Choroid plexus epithelial cell (primary cell): Measurements from ENCODE around the gene KCNJ1.

Source experiments
- DNase-seq: peaks from one replicate; pipeline ENCODE4 v3.0.0-alpha.2; 2010; ENCODE audit warnings: low read depth
- H3K4me3 ChIP-seq: 2 replicates; pipeline ENCODE4 v1.5.1; 2011; ENCODE audit warnings: low read depth, mild to moderate bottlenecking, control low read depth, low read length, moderate library complexity
- TF ChIP-seq, protein P1 (sequence below): conservative IDR thresholded peaks from 2 replicates; pipeline ENCODE4 v1.5.1; 2011; ENCODE audit warnings: low read depth, mild to moderate bottlenecking, control low read depth, inconsistent platforms, low read length, moderate library complexity

Gene KCNJ1

DNA sequence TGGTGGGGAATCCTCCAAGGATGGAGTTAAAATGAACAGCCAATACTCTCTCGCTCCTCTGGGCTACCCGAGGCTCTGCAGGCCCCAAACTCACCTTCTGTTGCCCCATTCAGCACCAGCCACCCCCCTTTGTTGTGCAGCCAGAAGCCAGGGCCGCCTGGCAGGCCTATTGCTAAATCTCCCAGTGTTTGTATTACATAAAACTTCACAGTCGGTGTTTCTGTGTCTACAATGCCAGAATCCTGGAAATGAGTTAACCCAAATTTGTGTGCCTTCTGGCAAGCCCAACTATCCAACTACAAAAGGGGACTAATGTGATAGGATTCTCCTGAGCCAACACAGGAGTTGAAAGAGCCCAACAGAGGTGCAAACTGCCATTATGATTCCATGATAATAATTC, 33.4 kb upstream of the KCNJ1 start:
- no peak for DNase-seq
- TF ChIP-seq, protein P1, sequence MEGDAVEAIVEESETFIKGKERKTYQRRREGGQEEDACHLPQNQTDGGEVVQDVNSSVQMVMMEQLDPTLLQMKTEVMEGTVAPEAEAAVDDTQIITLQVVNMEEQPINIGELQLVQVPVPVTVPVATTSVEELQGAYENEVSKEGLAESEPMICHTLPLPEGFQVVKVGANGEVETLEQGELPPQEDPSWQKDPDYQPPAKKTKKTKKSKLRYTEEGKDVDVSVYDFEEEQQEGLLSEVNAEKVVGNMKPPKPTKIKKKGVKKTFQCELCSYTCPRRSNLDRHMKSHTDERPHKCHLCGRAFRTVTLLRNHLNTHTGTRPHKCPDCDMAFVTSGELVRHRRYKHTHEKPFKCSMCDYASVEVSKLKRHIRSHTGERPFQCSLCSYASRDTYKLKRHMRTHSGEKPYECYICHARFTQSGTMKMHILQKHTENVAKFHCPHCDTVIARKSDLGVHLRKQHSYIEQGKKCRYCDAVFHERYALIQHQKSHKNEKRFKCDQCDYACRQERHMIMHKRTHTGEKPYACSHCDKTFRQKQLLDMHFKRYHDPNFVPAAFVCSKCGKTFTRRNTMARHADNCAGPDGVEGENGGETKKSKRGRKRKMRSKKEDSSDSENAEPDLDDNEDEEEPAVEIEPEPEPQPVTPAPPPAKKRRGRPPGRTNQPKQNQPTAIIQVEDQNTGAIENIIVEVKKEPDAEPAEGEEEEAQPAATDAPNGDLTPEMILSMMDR: no peak
- H3K4me3 ChIP-seq: no peak overlapping the region

DNA sequence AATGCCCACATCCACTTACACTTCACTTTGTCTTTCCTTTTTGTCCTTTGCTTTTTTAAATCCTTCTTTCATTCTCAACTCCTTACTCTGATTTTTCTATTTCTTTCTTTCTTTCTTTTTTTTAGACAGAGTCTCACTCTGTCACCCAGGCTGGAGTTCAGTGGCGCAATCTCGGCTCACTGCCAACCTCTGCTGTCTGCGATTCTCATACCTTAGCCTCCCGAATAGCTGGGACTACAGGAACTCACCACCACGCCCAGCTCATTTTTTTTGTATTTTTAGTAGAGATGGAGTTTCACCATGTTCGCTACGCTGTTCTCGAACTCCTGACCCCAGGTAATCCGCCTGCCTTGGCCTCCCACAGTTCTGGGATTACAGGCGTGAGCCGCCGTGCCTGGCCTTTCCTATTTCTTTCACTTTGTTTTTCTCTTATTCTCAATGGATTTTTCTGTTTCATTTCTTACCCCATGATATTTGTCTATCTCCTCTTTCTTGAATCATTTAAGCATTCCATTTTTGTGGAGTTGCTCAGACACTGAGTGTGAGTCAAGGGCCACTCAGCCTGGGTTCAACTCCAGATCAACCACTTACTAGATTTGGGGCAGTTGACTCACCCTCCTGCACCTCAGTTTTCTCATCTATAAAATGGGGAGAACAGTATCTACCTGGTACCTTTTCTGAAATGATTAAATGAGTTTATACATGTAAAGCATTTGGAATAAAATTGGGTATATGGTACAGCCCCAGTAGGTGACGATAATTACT, 31.7 kb upstream of the KCNJ1 start:
- H3K4me3 ChIP-seq: no peak overlapping the region

DNA sequence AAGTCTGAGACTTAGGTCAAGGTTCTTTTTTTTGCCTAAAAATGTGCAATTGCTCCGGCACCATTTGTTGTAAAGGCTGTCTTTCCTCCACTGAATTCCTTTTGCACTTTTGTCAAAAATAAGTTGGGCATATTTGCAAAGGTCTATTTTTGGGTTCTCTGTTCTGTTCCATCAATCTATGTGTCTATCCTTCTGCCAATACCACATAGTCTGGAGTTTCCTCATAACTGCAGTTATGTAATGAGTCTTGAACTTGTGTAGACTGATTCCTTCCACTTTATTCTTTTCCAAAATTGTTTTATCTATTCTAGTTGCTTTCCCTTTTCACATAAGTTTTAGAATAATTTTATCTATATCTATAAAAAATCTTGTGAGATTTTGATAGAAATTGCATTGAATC, 30.7 kb upstream of the KCNJ1 start:
- no peak overlapping the region for H3K4me3 ChIP-seq
- TF ChIP-seq, protein P1: no peak
- DNase-seq: no peak

More for the DNA sequence above, 31.7 kb upstream of the KCNJ1 start:
- TF ChIP-seq, protein P1: no peak
- no peak for DNase-seq

DNA sequence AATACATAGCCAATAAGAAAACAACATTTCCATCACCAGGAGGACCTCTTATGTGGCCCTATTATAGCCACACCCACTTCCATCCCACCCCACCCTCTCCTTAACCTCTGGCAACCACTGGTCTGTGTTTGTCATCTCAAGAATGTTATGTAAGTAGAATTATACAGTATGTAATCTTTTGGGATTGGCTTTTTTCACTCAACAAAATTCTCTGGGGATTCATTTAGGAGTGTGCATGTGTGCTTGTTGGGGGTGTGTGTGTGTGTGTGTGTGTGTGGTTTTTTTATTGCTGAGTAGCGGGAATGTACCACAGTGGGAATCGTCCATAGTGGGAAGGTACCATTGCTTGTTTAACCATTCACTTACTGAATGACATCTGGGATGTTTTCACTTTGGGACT, 29.3 kb upstream of the KCNJ1 start:
- no peak overlapping the region for H3K4me3 ChIP-seq
- TF ChIP-seq, protein P1: no peak
- DNase-seq: no peak

DNA sequence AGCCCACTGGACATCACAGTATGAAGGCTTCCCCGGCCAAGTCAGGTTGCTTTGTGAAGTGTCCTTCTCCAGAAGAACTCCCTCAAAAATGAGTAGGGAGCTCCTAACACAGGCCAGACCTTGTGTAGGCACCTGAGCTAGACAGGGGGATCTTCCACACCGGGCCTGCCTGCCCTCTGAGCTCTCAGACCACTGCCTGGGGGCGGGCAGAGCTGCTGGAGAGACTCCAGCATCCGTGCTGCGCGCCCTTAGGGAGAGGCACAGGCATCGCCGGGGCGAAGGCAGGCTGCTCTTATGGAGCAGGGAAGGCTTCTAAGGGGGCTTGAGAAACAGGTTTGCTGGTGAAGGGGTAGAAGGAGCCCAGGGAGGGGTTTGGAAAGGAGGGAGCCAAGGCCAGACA, 28.4 kb upstream of the KCNJ1 start:
- DNase-seq: no peak
- TF ChIP-seq, protein P1: no peak
- no peak overlapping the region for H3K4me3 ChIP-seq

DNA sequence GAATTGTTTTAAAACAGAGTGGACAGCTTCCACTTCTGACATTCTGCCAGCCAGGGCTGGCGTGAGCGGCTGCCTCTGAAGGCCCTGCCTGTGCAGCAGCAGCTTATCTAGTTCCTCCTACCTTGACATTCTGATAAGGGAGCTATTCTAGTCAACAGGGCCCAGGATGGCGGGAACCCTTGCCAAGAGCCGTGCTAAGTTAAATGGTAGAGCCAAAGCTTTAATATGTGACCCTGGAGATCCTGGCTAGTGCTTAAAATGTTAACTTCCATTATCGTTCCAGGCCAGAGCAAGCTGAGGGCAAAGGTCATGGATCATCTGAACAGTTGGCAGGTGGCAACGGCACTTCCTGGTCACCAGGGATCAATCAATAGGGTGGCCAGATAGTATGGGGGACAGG, 27.6 kb upstream of the KCNJ1 start:
- no peak for DNase-seq
- TF ChIP-seq, protein P1: no peak
- H3K4me3 ChIP-seq: no peak overlapping the region

DNA sequence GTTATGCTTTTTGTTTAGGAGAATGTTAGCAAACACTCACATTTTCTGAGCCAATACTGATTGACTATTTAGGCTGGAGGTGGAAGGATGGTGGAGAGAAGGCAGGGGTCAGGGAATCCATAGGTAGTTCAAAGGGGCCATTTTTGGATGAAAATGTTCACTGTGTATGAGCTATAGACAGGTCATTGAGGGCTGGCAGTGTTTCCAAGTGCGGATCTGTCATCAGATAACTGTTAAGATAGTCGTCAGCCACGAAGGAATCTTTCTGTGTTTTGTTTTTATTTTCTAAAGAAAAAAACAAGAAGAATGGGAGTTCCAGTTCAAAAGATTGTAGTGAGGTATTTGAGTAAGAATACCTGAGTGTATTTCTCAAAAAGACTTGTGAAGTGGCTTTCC, 27.2 kb upstream of the KCNJ1 start:
- DNase-seq: no peak
- TF ChIP-seq, protein P1: no peak
- no peak overlapping the region for H3K4me3 ChIP-seq
